HUES48 (cell line): ENCODE measurements around the gene ATG4D.

Source experiments
- H3K27ac ChIP-seq: one replicate; pipeline ENCODE4 v1.7.0; 2013; ENCODE audit warnings: low read depth, low read length, inconsistent platforms
- H3K27me3 ChIP-seq: 2 replicates; pipeline ENCODE4 v1.6.1; 2013; ENCODE audit warnings: mild to moderate bottlenecking, low read length; ENCODE audit not compliant: control insufficient read depth, insufficient read depth
- H3K36me3 ChIP-seq: 2 replicates; pipeline ENCODE4 v1.6.1; 2013; ENCODE audit warnings: low read length; ENCODE audit not compliant: control insufficient read depth, insufficient read depth
- H3K4me1 ChIP-seq: 2 replicates; pipeline ENCODE4 v1.6.1; 2013; ENCODE audit warnings: mild to moderate bottlenecking, low read length; ENCODE audit not compliant: control insufficient read depth, insufficient read depth
- H3K4me3 ChIP-seq: 2 replicates; pipeline ENCODE4 v1.5.1; 2013; ENCODE audit warnings: mild to moderate bottlenecking, low read depth, low read length
- H3K9ac ChIP-seq: 2 replicates; pipeline ENCODE4 v1.6.1; 2013; ENCODE audit warnings: mild to moderate bottlenecking, low read depth, low read length, moderate library complexity
- H3K9me3 ChIP-seq: 2 replicates; pipeline ENCODE4 v1.6.1; 2013; ENCODE audit warnings: low read length; ENCODE audit not compliant: control insufficient read depth, insufficient read depth

Gene ATG4D

GRCh38 chr19:10543420-10544241 lies at the start of gene ATG4D:
ATG4D (plus strand) TSS chr19:10543904; CDS start chr19:10544091, 187 bp downstream.
- H3K9ac ChIP-seq, result peak within 1 kb of the TSS; percentile 83; the same call in 1 of the 2 replicates
- no peaks in the 10 kb centered on the region for H3K27me3 ChIP-seq
- peak within 1 kb of the TSS; percentile 90 for H3K4me3 ChIP-seq
- H3K9me3 ChIP-seq, result no peaks in the 10 kb centered on the region
- H3K4me1 ChIP-seq, result no peaks in the 10 kb centered on the region
- peaks cover 17% of the 10 kb centered on the region for H3K36me3 ChIP-seq
- H3K27ac ChIP-seq, result peak within 1 kb of the TSS; percentile 72

- H3K36me3 ChIP-seq, result peaks cover 55% of the 10 kb centered on the region
Measured at GRCh38 chr19:10497371-10497770, 46.3 kb upstream of the ATG4D start.

GRCh38 chr19:10499550-10500246 lies 44.0 kb upstream of the ATG4D start:
- peaks cover 47% of the 10 kb centered on the region for H3K36me3 ChIP-seq
- H3K9me3 ChIP-seq, result no peaks in the 10 kb centered on the region
- H3K4me3 ChIP-seq, result peak overlapping the region; percentile 6; the same call in 1 of the 2 replicates
- no peak overlapping the region for H3K9ac ChIP-seq
- no peaks in the 10 kb centered on the region for H3K27me3 ChIP-seq
- peaks cover 17% of the 10 kb centered on the region for H3K4me1 ChIP-seq
- H3K27ac ChIP-seq, result peak overlapping the region; percentile 66

More at GRCh38 chr19:10497371-10497770, 46.3 kb upstream of the ATG4D start:
- H3K4me3 ChIP-seq, result no peak overlapping the region
- no peak overlapping the region for H3K27ac ChIP-seq
- H3K27me3 ChIP-seq, result no peaks in the 10 kb centered on the region
- no peak overlapping the region for H3K9ac ChIP-seq
- peaks cover 17% of the 10 kb centered on the region for H3K4me1 ChIP-seq
- no peaks in the 10 kb centered on the region for H3K9me3 ChIP-seq

- Histone ChIP-seq H3K27ac (peak overlapping the region; percentile 66), H3K27me3 (no peaks in the 10 kb centered on the region), H3K9me3 (no peaks in the 10 kb centered on the region), H3K9ac (no peak overlapping the region), H3K36me3 (peaks cover 41% of the 10 kb centered on the region), H3K4me3 (peak overlapping the region; percentile 6; the same call in 1 of the 2 replicates), H3K4me1 (peaks cover 17% of the 10 kb centered on the region)
Measured at GRCh38 chr19:10500247-10500592, 43.5 kb upstream of the ATG4D start.

- Histone ChIP-seq H3K9me3 (no peaks in the 10 kb centered on the region), H3K27me3 (no peaks in the 10 kb centered on the region), H3K27ac (peak overlapping the region; percentile 88), H3K4me3 (peak overlapping the region; percentile 90), H3K36me3 (peaks cover 25% of the 10 kb centered on the region), H3K4me1 (peaks cover 17% of the 10 kb centered on the region), H3K9ac (peak overlapping the region; percentile 96)
Measured at GRCh38 chr19:10501971-10502523, 41.7 kb upstream of the ATG4D start.

DNA sequence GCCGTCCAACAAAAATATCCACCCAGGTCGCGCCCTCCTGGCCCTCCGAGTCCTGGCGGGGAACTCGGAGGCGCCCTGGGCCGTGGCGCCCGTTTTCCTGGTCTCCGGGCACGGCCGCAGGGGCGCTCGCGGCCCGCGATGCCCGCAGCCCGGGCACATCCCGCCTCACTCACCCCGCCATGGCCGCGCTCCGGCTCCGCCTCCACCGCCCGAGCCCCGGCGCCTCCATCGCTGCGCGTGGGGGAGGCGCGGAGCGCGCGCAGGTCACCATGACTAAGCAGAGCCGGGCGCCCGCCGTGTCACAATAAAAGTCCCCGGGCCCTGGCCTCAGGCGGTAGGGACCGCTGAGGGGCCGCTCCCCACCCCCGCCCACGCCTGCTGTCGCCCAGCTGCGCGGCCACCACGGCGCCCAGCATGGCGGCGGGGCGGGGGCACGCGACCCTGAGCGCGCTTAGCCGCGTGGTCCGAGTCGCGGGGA lies 41.1 kb upstream of the ATG4D start:
- Histone ChIP-seq H3K4me1 (peaks cover 17% of the 10 kb centered on the region), H3K27me3 (no peaks in the 10 kb centered on the region), H3K4me3 (peak overlapping the region; percentile 90), H3K9me3 (no peaks in the 10 kb centered on the region), H3K9ac (peak overlapping the region; percentile 96), H3K27ac (peak overlapping the region; percentile 88), H3K36me3 (peaks cover 20% of the 10 kb centered on the region)

GRCh38 chr19:10503002-10503789 lies 40.5 kb upstream of the ATG4D start, which contains the start of gene KEAP1:
KEAP1 (minus strand) TSS chr19:10503356; CDS start chr19:10500033, 3,323 bp downstream.
- Histone ChIP-seq H3K4me1 (peaks cover 17% of the 10 kb centered on the region), H3K9me3 (no peaks in the 10 kb centered on the region), H3K27ac (peak within 1 kb of the TSS; percentile 88), H3K9ac (peak within 1 kb of the TSS; percentile 96), H3K36me3 (peaks cover 17% of the 10 kb centered on the region), H3K4me3 (peak within 1 kb of the TSS; percentile 90), H3K27me3 (no peaks in the 10 kb centered on the region)

- Histone ChIP-seq H3K36me3 (no peaks in the 10 kb centered on the region), H3K27ac (no peak overlapping the region), H3K9ac (no peak overlapping the region), H3K4me3 (no peak overlapping the region), H3K4me1 (peaks cover 4% of the 10 kb centered on the region), H3K9me3 (no peaks in the 10 kb centered on the region), H3K27me3 (no peaks in the 10 kb centered on the region)
Measured at GRCh38 chr19:10505583-10506229, 38.0 kb upstream of the ATG4D start.

DNA sequence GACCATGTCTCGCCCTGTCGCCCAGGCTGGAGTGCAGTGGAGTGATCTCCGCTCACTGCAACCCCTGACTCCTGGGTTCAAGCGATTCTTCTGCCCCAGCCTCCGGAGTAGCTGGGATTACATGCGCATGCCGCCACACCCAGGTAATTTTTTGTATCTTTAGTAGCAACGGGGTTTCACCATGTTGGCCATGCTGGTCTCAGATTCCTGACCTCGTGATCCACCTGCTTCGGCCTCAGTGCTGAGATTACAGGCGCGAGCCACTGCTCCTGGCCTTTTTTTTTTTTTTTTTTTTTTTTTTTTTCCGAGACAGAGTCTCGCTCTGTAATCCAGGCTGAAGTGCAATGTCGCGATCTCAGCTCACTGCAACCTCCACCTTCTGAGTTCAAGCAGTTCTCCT lies 35.7 kb upstream of the ATG4D start:
- Histone ChIP-seq H3K27ac (no peak overlapping the region), H3K9ac (no peak overlapping the region), H3K4me1 (no peaks in the 10 kb centered on the region), H3K27me3 (peaks cover 6% of the 10 kb centered on the region), H3K9me3 (no peaks in the 10 kb centered on the region), H3K4me3 (no peak overlapping the region), H3K36me3 (no peaks in the 10 kb centered on the region)

DNA sequence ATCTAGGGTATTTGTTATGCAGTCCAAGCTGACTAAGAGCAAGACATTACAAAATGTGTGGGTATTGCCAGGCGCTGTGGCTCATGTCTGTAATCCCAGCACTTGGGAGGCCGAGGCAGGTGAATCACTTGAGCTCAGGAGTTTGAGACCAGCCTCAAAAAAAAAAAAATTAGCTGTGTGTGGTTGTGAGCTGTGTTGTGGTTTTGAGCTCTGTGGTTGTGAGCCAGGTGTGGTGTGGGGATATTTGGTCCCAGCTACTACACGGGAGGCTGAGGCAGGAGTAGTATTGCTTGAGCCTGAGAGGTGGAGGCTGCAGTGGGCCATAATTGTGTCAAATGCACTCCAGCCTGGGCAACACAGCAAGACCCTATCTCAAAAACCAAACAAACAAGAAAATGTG lies 35.0 kb upstream of the ATG4D start:
- no peak overlapping the region for H3K4me3 ChIP-seq
- H3K27me3 ChIP-seq, result peaks cover 13% of the 10 kb centered on the region
- no peaks in the 10 kb centered on the region for H3K9me3 ChIP-seq
- H3K27ac ChIP-seq, result no peak overlapping the region
- no peak overlapping the region for H3K9ac ChIP-seq
- no peaks in the 10 kb centered on the region for H3K36me3 ChIP-seq
- no peaks in the 10 kb centered on the region for H3K4me1 ChIP-seq
